GM12891 (cell line): Measurements from ENCODE around the gene DNAH8.

Source experiments
- DNase-seq: peaks from one replicate; pipeline ENCODE4 v3.0.0; 2011; ENCODE audit warnings: low spot score; ENCODE audit not compliant: insufficient read length
- FAIRE-seq: peaks from 2 replicates; lab custom pipeline; 2011; peaks lifted over from hg19 to GRCh38; lab: Jason Lieb, UNC
- PAX5 ChIP-seq: IDR thresholded peaks from 2 replicates; pipeline ENCODE4 v1.6.1; 2011; ENCODE audit warnings: low read length, moderate library complexity, mild to moderate bottlenecking; ENCODE audit not compliant: insufficient read depth, severe bottlenecking
- POLR2A ChIP-seq: IDR thresholded peaks from 2 replicates; pipeline ENCODE4 v1.6.1; 2011; ENCODE audit warnings: low read depth, low read length, control low read depth
- POLR2AphosphoS5 ChIP-seq: IDR thresholded peaks from 2 replicates; pipeline ENCODE4 v1.6.1; 2011; ENCODE audit warnings: low read depth, low read length, control low read depth
- POU2F2 ChIP-seq: IDR thresholded peaks from 2 replicates; pipeline ENCODE4 v1.6.1; 2011; ENCODE audit warnings: low read depth, mild to moderate bottlenecking, control low read depth, low read length, moderate library complexity
- SPI1 ChIP-seq: IDR thresholded peaks from 2 replicates; pipeline ENCODE4 v1.6.1; 2011; ENCODE audit warnings: low read depth, low read length, control low read depth
- TAF1 ChIP-seq: IDR thresholded peaks from 2 replicates; pipeline ENCODE4 v1.6.1; 2011; ENCODE audit warnings: low read depth, low read length, control low read depth

Gene DNAH8

GRCh38 chr6:39076623-39077535, 361.8 kb downstream of the DNAH8 start:
- FAIRE-seq = no peak

GRCh38 chr6:39077882-39078594, 362.9 kb downstream of the DNAH8 start:
- no peak for FAIRE-seq

More at GRCh38 chr6:39076623-39077535, 361.8 kb downstream of the DNAH8 start:
- TF ChIP-seq POU2F2 = no peak
- TF ChIP-seq POLR2A = no peak
- TF ChIP-seq POLR2AphosphoS5 = no peak
- TF ChIP-seq TAF1 = no peak
- no peak for TF ChIP-seq SPI1
- TF ChIP-seq PAX5 = no peak
- DNase-seq = no peak

GRCh38 chr6:39078695-39079094, 363.6 kb downstream of the DNAH8 start:
- DNase-seq = no peak
- FAIRE-seq = no peak
- TF ChIP-seq POLR2A (no peak), POLR2AphosphoS5 (no peak), TAF1 (no peak), POU2F2 (no peak)

More at GRCh38 chr6:39077882-39078594, 362.9 kb downstream of the DNAH8 start:
- TF ChIP-seq PAX5 = no peak
- TF ChIP-seq TAF1 = no peak
- TF ChIP-seq SPI1 = no peak
- TF ChIP-seq POU2F2 = no peak
- no peak for TF ChIP-seq POLR2A
- no peak for TF ChIP-seq POLR2AphosphoS5
- no peak for DNase-seq

- FAIRE-seq (no peak), DNase-seq (no peak)
- no peak for TF ChIP-seq PAX5
- no peak for TF ChIP-seq SPI1
- no peak for TF ChIP-seq POLR2AphosphoS5
- no peak for TF ChIP-seq POLR2A
- TF ChIP-seq POU2F2 = no peak
- no peak for TF ChIP-seq TAF1
These were observed 364.4 kb downstream of the DNAH8 start for GRCh38 chr6:39079197-39080125.
